GM12892 (cell line): ENCODE data around the gene CEP57. TPM values are rescaled to one million over a fixed set of nuclear protein-coding genes. Genes with fewer than 3 reads are reported as not detected.

Experiments
- DNase-seq: peaks from one replicate; pipeline ENCODE4 v3.0.0; 2011; ENCODE audit not compliant: insufficient read length
- FAIRE-seq: peaks from 2 replicates; lab custom pipeline; 2011; peaks lifted over from hg19 to GRCh38; lab: Jason Lieb, UNC
- POLR2A ChIP-seq: IDR thresholded peaks from 2 replicates; pipeline ENCODE4 v1.6.1; 2011; ENCODE audit warnings: low read depth, low read length, control low read depth
- POLR2AphosphoS5 ChIP-seq: IDR thresholded peaks from 2 replicates; pipeline ENCODE4 v1.6.1; 2011; ENCODE audit warnings: low read depth, low read length, control low read depth
- TAF1 ChIP-seq: IDR thresholded peaks from 2 replicates; pipeline ENCODE4 v1.6.1; 2011; ENCODE audit warnings: low read depth, mild to moderate bottlenecking, control low read depth, low read length, borderline replicate concordance
- polyA plus RNA-seq: library from polyadenylated mRNA; unstranded; fragments of >200 nt; gene quantifications from one replicate; pipeline ENCODE4 v1.2.1, GENCODE V29; 2012; ENCODE audit warnings: missing spikeins, inconsistent platforms; ENCODE audit not compliant: missing spikeins

The CEP57 gene
- polyA plus RNA-seq = 54.3 TPM

DNA sequence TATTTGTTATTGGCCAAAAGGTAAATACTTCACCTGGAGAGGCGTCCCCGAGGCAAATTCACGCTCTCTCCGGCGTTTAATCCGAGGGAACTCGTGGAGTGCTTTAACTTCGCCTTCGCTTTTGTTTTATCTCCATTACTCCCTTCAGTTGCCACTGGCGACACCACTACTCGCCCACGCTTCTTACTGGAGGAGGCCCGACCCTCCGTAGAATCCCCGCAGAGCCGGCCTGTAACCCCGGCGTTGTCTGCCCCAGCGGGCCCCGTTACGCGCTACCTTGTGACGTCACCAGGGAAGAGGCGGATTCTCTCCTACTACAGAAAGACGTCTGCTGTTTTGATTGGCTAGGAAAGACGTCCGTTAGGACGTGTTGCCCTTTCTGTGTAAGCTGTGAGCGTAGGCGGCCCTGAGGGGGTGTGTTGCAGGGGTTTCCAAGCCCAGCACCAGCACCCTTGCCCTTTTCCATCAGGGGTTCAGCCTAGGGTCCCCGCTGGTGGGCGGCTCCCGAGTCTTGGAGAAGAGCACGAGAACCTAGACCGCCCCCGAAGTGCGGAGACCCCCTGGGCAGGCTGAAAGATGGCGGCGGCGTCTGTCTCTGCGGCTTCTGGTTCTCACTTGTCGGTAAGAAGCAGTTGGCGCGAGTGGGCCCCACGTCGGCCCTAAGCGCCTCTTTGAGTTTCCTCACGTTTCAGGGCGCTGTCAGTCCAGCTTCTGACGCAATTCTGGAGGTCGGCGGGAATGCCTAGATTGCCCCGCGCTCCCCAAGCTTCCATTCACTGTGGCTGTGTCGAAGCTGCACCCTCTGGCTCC, at the start of gene CEP57:
CEP57 (plus strand) TSS at position 376 of the 810 bp plus-strand sequence; CDS start at position 577, 201 bp downstream.
- DNase-seq = peak; percentile 54
- no peak for FAIRE-seq
- TF ChIP-seq POLR2AphosphoS5 = no peak; the same call in 1 of the 2 replicates
- TF ChIP-seq POLR2A = no peak
- no peak for TF ChIP-seq TAF1

DNA sequence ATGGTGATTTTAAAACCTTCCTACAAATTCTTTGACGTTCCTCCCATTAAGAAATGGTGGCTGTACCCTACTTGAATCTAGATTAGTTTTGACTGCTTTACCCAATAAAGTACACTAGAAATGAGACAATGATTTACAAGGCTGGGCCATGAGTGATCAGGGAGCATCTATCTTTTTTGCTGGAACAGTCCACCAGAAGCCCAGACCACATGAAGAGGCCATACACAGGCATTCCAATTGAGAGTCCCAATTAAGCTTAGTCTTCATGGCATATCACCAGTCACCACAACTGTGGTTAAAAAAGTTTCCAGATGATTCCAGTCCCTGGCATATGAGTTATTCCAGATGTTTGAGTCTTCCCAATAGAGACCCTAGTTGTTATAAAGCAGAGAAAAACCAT, 40.2 kb upstream of the CEP57 start:
- TF ChIP-seq TAF1 (no peak), POLR2AphosphoS5 (no peak), POLR2A (no peak)
- DNase-seq = no peak
- no peak for FAIRE-seq

DNA sequence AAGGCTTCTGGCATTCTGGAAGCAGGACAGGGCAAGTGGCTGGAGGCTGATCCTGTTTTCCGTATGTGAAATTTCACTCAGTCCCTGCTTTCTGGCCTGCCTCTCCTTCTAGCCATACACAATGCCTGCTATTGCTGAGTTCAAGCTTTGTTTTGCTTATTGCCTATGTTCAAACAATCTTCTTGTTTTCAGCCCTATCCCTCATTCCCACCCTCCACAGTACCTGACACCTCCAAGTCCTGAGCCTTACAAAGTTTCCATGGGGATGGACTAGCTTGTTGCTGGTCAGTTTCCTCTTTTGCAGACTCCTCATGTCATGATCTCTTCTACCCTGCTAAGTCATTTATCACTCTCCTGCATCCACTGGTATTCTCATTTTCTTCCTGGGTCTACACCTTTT, 38.8 kb upstream of the CEP57 start:
- DNase-seq (no peak), FAIRE-seq (peak; percentile 57)
- no peak for TF ChIP-seq TAF1
- no peak for TF ChIP-seq POLR2A
- TF ChIP-seq POLR2AphosphoS5 = no peak

DNA sequence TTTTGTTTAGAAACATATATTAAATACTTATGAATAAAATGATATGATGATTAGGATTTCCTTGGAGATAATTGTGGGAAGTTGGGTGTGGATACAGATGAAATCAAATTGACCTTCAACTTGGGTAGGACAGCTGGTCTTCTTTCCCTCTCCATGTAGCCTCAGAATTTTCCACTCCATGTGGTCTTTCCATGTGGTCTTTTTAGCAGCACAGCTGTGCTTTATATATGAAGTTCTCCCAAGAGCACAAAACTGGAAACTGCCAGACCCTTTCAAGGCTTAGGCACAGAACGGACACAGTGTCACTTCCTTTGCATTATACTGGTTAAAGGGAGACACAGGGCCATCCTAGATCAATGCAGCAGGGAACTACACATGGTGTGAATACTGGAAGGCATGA, 29.4 kb upstream of the CEP57 start:
- FAIRE-seq (no peak), DNase-seq (no peak)
- no peak for TF ChIP-seq POLR2A

DNA sequence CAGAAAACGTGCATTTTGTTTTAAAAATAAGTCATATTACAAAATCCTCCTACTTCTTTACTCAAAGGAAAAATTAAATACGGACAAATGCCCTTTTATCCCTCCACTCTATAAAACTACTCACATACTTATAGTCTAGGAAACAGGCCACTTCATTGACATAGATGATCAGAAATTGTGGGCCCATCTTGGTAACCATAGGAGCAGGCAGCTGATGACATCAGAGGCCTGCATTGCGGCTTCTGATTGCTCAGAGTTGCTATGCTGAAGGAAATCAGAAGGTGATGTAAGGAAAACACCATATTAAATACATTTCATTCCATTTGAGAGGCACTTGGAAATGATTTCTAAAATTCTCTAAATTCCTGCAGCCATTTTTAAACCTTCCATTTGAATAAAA, 27.8 kb upstream of the CEP57 start:
- FAIRE-seq = no peak
- TF ChIP-seq POLR2A (no peak), TAF1 (no peak), POLR2AphosphoS5 (no peak)

DNA sequence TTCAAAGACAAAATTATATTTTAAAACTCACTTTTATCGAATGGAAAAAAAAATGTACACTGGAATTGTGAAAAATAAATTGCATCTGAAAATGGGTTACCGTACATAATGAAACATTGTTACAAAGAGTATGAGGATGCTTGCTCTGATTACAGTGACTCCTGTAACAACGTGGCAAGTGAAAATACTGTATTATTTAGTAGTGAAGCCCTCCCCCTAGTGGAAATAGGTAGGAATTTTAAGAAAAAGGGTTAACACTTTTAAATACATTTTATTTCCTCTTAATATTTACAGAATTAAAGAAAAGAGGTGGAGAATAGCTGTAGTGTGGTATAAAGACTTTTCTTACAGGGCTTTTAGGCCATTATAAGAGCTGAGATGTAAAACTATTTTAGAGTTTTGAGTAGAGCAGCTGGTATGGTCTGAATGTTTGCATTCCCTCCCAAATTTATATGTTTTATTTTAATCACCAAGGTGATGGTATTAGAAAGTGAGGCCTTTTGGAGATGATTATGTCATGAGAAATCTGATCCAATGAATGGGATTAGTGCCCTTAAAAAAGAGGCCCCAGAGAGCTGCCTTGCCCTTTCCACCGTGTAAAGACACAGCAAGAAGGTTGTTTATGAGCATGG, 25.9 kb upstream of the CEP57 start:
- TF ChIP-seq POLR2AphosphoS5 = no peak
- TF ChIP-seq POLR2A = no peak
- TF ChIP-seq TAF1 = no peak
- FAIRE-seq (peak; percentile 94), DNase-seq (no peak)

More for the DNA sequence above, 27.8 kb upstream of the CEP57 start:
- no peak for DNase-seq

DNA sequence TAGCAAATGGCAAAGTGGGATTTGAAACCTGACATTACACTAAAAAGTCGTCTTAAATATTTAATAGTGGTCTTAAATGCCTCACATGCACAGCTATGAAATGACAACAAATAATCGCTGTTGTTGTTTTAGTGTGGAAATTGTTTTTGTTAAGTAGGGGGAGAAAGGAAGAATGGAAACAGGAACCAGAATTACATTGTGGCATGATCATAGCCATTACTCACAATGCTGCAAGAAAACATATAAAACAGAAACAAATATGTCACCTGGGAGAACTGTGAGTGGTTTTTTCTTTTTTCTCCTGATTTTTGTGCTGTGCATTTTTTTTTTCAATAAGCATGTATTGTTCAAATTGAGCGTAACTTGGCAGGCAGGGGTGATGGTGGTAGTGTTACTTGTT, 23.6 kb upstream of the CEP57 start:
- no peak for DNase-seq
- peak; percentile 50 for FAIRE-seq
- no peak for TF ChIP-seq POLR2A
- TF ChIP-seq TAF1 = no peak
- no peak for TF ChIP-seq POLR2AphosphoS5

DNA sequence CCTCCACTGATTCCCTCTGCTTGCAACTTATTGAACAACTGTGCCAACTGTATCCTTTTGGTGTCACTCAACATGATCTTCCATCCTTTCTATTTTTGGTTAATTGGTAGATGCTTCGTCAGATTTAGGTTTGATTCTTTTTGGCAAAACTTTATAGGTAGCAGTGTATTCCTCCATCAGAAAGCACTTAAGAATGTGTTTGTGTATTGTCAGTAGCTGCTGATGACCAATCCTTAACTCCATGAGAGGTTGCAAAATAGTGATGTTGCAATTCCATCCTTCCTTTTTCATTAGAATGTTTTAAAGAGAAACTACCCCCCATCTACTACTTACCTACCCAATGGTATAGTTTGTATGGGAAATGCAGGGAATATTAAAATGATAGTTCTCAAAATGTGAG, 22.8 kb upstream of the CEP57 start:
- DNase-seq = no peak
- no peak for FAIRE-seq
- no peak; the same call in 1 of the 2 replicates for TF ChIP-seq POLR2A
- no peak for TF ChIP-seq POLR2AphosphoS5
- TF ChIP-seq TAF1 = no peak

DNA sequence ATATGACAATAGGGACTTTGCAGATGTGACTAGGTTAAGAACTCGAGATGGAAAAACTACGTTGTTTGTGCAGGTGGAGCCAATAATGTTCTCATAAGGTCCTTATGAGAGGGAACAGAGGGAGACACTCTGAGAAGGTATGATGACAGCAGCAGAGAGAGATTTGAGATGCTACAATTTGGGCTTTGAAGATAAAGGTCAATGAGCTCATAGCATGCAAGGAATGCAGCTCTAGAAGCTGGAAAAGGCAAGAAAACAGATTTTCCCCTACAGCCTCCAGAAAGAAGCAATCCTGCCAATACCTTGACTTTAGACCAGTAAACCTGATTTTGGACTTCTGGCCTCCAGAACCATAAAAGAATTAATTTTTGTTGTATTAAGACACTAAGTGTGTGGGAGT, 21.8 kb upstream of the CEP57 start:
- DNase-seq (no peak), FAIRE-seq (no peak)

DNA sequence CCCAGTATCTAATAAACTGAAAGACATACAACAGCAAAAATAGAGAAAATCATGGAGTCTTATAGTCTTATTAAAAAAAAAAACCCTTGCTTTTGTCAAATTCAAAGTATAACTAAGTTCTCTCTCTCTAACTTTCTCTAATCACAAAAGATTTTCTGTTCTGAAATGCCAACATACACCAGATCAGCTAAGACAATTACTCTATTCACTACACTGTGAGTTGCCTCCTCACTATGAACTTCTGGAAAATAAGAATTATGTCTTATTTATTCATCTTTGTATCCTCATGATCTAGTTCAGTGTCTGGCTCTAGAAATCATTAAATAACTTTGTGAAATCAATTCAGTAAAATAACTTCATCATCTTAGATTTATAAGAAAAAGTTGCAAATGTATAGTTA, 13.4 kb upstream of the CEP57 start:
- TF ChIP-seq TAF1 = no peak
- no peak for TF ChIP-seq POLR2AphosphoS5
- TF ChIP-seq POLR2A = no peak
- no peak for FAIRE-seq

More for the DNA sequence above, 21.8 kb upstream of the CEP57 start:
- TF ChIP-seq POLR2A (no peak), POLR2AphosphoS5 (no peak), TAF1 (no peak)

DNA sequence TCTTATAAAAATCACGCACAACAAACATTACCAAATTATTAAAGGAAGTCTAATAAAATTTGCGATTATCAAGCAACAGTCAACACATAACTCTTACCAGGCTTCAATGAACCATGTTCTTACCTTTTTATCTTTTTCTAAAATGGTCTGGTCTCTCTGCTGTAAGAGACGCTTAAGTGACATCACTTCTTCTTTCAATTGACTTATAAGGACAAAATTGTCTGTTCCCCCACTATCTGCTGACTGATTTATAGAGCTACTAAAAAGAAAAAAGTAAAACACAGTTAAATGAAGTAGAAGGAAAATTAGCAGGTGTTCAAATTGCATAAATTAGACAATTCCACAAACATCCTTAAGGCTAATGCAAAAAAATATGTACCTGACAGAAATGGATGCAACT, 11.6 kb upstream of the CEP57 start:
- TF ChIP-seq POLR2A (no peak), TAF1 (no peak), POLR2AphosphoS5 (no peak)
- FAIRE-seq (no peak), DNase-seq (no peak)

More for the DNA sequence above, 13.4 kb upstream of the CEP57 start:
- no peak for DNase-seq
